ENCODE data around the gene APOD.
"Not testable (repeated sequence)": the region's sequence is repeated elsewhere in the genome, so short reads cannot be mapped to it uniquely, and the experiment has no call there.

DNA sequence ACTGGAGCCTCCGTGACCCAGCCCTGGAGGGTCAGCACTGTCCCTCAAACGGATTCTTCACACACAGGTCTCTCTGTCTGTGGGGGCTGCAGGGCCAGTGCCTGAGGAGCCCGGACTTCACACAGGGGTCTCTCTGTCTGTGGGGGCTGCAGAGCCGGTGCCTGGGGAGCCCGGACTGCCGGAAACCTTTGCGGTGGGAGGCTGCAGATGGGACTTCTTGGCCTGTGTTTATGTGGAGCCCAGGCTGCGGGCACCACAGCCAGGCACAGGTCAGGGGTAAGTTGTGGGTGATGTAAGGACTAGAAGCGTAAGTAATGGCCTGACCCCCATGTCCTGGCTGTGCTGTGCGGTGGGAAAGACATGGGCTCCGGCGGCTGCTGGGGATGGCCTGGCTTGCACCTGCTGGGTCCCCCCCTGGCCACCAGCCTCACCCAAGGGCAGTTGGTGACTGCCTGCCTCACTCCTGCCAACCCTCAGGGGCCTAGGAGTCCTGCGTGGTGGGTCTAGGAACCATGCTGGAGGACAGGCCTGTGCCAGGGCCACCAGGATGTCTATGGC lies 47.3 kb upstream of the APOD start:
- TF ChIP-seq, protein P1, sequence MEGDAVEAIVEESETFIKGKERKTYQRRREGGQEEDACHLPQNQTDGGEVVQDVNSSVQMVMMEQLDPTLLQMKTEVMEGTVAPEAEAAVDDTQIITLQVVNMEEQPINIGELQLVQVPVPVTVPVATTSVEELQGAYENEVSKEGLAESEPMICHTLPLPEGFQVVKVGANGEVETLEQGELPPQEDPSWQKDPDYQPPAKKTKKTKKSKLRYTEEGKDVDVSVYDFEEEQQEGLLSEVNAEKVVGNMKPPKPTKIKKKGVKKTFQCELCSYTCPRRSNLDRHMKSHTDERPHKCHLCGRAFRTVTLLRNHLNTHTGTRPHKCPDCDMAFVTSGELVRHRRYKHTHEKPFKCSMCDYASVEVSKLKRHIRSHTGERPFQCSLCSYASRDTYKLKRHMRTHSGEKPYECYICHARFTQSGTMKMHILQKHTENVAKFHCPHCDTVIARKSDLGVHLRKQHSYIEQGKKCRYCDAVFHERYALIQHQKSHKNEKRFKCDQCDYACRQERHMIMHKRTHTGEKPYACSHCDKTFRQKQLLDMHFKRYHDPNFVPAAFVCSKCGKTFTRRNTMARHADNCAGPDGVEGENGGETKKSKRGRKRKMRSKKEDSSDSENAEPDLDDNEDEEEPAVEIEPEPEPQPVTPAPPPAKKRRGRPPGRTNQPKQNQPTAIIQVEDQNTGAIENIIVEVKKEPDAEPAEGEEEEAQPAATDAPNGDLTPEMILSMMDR (IDR thresholded peaks at IDR 0.05): not testable (repeated sequence)
- TF ChIP-seq POLR2A (IDR thresholded peaks at IDR 0.05): not testable (repeated sequence)
